Thyroid gland (tissue), 4 donors: Measurements from ENCODE around the gene INPP4B.

ENCODE experiments used
- POLR2A ChIP-seq, 2 donors: fragments of 450-650 bp; IDR thresholded peaks; one replicate each; pipeline ENCODE4 v1.6.1; 2017; ENCODE audit warnings: antibody characterized with exemption in 2 of 2, mild to moderate bottlenecking in 2 of 2, moderate library complexity in 1 of 2
- TF ChIP-seq, protein P1 (sequence below), 6 experiments: fragments of 200-600 bp in 3 of 6; fragments of 450-650 bp in 3 of 6; sonication (generic) in 3 of 6; IDR thresholded peaks; one replicate each; pipeline ENCODE4 v1.5.1; 2016 to 2019; ENCODE audit warnings: antibody characterized with exemption in 6 of 6, mild to moderate bottlenecking in 2 of 6, inconsistent platforms in 1 of 6, moderate library complexity in 1 of 6

GRCh38 chr4:142282870-142283431 is 563.1 kb downstream of the INPP4B start:
- TF ChIP-seq, protein P1, sequence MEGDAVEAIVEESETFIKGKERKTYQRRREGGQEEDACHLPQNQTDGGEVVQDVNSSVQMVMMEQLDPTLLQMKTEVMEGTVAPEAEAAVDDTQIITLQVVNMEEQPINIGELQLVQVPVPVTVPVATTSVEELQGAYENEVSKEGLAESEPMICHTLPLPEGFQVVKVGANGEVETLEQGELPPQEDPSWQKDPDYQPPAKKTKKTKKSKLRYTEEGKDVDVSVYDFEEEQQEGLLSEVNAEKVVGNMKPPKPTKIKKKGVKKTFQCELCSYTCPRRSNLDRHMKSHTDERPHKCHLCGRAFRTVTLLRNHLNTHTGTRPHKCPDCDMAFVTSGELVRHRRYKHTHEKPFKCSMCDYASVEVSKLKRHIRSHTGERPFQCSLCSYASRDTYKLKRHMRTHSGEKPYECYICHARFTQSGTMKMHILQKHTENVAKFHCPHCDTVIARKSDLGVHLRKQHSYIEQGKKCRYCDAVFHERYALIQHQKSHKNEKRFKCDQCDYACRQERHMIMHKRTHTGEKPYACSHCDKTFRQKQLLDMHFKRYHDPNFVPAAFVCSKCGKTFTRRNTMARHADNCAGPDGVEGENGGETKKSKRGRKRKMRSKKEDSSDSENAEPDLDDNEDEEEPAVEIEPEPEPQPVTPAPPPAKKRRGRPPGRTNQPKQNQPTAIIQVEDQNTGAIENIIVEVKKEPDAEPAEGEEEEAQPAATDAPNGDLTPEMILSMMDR (IDR thresholded peaks at IDR 0.05), result peak in 5 of 6 experiments; percentile 21 to 78 (median 60)
- TF ChIP-seq POLR2A (IDR thresholded peaks at IDR 0.05), result no peak
